H1 (cell line): ENCODE measurements around the gene POLR2J. TPM values are rescaled to one million over a fixed set of nuclear protein-coding genes. Genes with fewer than 3 reads are reported as not detected.
"Not testable (repeated sequence)": the region's sequence is repeated elsewhere in the genome, so short reads cannot be mapped to it uniquely, and the experiment has no call there.

Experiments
- CTCF ChIA-PET: fragments of 300-600 bp; sonication (Branson Sonifier 250); formaldehyde crosslinking; loops from one replicate; lab custom pipeline; 2021; ENCODE audit not compliant: partially characterized antibody; lab: Charles Lee
- POLR2A ChIA-PET: fragments of 300-600 bp; sonication (Branson Sonifier 250); formaldehyde crosslinking; loops from one replicate; lab custom pipeline; 2021; ENCODE audit warnings: inconsistent platforms; ENCODE audit not compliant: partially characterized antibody; lab: Charles Lee
- DNase-seq, 2 experiments: peaks; one replicate each; pipeline versions ENCODE4 v3.0.0 to v3.0.0-alpha.2; 2010 to 2022; ENCODE audit warnings: low spot score in 2 of 2, low read depth in 1 of 2, mixed read lengths in 1 of 2
- FAIRE-seq: peaks from 2 replicates; lab custom pipeline; 2011; peaks lifted over from hg19 to GRCh38; lab: Jason Lieb, UNC
- H2AFZ ChIP-seq: 2 replicates; pipeline ENCODE4 v1.8.1; 2012; ENCODE audit warnings: low read length, inconsistent platforms
- H2AK5ac ChIP-seq: 2 replicates; pipeline ENCODE4 v1.6.1; 2013; ENCODE audit warnings: low read depth, low read length
- H2BK120ac ChIP-seq: replicated peaks from 2 replicates; pipeline ENCODE3; 2013; ENCODE audit warnings: low read depth, low read length, inconsistent platforms
- H2BK12ac ChIP-seq: 2 replicates; pipeline ENCODE4 v1.6.1; 2013; ENCODE audit warnings: low read depth, low read length
- H2BK15ac ChIP-seq: 2 replicates; pipeline ENCODE4 v1.6.1; 2013; ENCODE audit warnings: low read length
- H2BK20ac ChIP-seq: 2 replicates; pipeline ENCODE4 v1.6.1; 2013; ENCODE audit warnings: low read length
- H2BK5ac ChIP-seq: 2 replicates; pipeline ENCODE4 v1.6.1; 2013; ENCODE audit warnings: low read depth, low read length
- H3K14ac ChIP-seq: 2 replicates; pipeline ENCODE4 v1.6.1; 2013; ENCODE audit warnings: inconsistent platforms; ENCODE audit not compliant: insufficient read length
- H3K18ac ChIP-seq: 2 replicates; pipeline ENCODE4 v1.6.1; 2013; ENCODE audit warnings: low read length; ENCODE audit errors: extremely low read depth
- H3K23ac ChIP-seq: 2 replicates; pipeline ENCODE4 v1.6.1; 2013; ENCODE audit warnings: inconsistent platforms; ENCODE audit not compliant: insufficient read length
- H3K23me2 ChIP-seq: 2 replicates; pipeline ENCODE4 v1.6.1; 2013; ENCODE audit warnings: low read depth, low read length
- H3K27ac ChIP-seq: 2 replicates; pipeline ENCODE4 v1.6.1; 2011; ENCODE audit warnings: low read depth, low read length, inconsistent platforms
- H3K27me3 ChIP-seq, 4 experiments: replicated peaks in 1 of 4; 1 replicate in 1 of 4; 2 replicates in 3 of 4; pipeline versions ENCODE4 v1.6.1 to v1.8.1; 2011 to 2013; ENCODE audit warnings: low read length in 3 of 4, mild to moderate bottlenecking in 3 of 4, inconsistent platforms in 2 of 4, mixed read lengths in 2 of 4, moderate library complexity in 1 of 4; ENCODE audit not compliant: control insufficient read depth in 3 of 4, insufficient read depth in 3 of 4; ENCODE audit errors: extremely low read depth in 1 of 4
- H3K36me3 ChIP-seq, 4 experiments: 2 replicates each; pipeline versions ENCODE4 v1.6.1 to v1.8.1; 2011 to 2013; ENCODE audit warnings: mild to moderate bottlenecking in 4 of 4, low read length in 3 of 4, moderate library complexity in 2 of 4, control low read depth in 1 of 4, inconsistent platforms in 1 of 4; ENCODE audit not compliant: insufficient read depth in 4 of 4, control insufficient read depth in 2 of 4
- H3K4ac ChIP-seq: replicated peaks from 2 replicates; pipeline ENCODE3; 2013; ENCODE audit warnings: low read length, low read depth, mixed read lengths, inconsistent platforms; ENCODE audit not compliant: insufficient read length
- H3K4me1 ChIP-seq, 4 experiments: replicated peaks in 1 of 4; 1 replicate in 1 of 4; 2 replicates in 3 of 4; pipeline versions ENCODE4 v1.6.1 to v1.8.1; 2011 to 2013; ENCODE audit warnings: low read length in 3 of 4, inconsistent platforms in 2 of 4, mixed read lengths in 1 of 4; ENCODE audit not compliant: insufficient read depth in 4 of 4, control insufficient read depth in 3 of 4
- H3K4me2 ChIP-seq, 2 experiments: 2 replicates each; pipeline versions ENCODE4 v1.6.1 to v1.8.1; 2011 to 2013; ENCODE audit warnings: low read depth in 2 of 2, low read length in 2 of 2, control low read depth in 1 of 2, inconsistent platforms in 1 of 2, mild to moderate bottlenecking in 1 of 2; ENCODE audit not compliant: insufficient read depth in 1 of 2
- H3K4me3 ChIP-seq, 4 experiments: fragments of 200-600, 300-600 bp in 1 of 4; sonication (generic), shearing (Covaris generic), sonication (Bioruptor Twin) in 1 of 4; 2 replicates each; pipeline versions ENCODE4 v1.5.1 to v1.8.1; 2011 to 2016; ENCODE audit warnings: low read length in 4 of 4, low read depth in 3 of 4, control low read depth in 2 of 4, inconsistent platforms in 2 of 4, mild to moderate bottlenecking in 2 of 4, mixed read lengths in 1 of 4, moderate library complexity in 1 of 4; ENCODE audit not compliant: insufficient read depth in 2 of 4; ENCODE audit errors: extremely low read depth in 1 of 4
- H3K56ac ChIP-seq: replicated peaks from 2 replicates; pipeline ENCODE3; 2013; ENCODE audit warnings: low read depth, mild to moderate bottlenecking, mixed read lengths, low read length, inconsistent platforms; ENCODE audit not compliant: insufficient read length
- H3K79me1 ChIP-seq: 2 replicates; pipeline ENCODE4 v1.6.1; 2013; ENCODE audit warnings: low read depth, low read length, control low read depth
- H3K79me2 ChIP-seq, 2 experiments: 2 replicates each; pipeline versions ENCODE4 v1.6.1 to v1.8.1; 2012 to 2013; ENCODE audit warnings: low read length in 2 of 2, mild to moderate bottlenecking in 2 of 2, inconsistent platforms in 1 of 2; ENCODE audit not compliant: insufficient read depth in 2 of 2, control insufficient read depth in 1 of 2
- H3K9ac ChIP-seq, 4 experiments: replicated peaks in 1 of 4; 1 replicate in 1 of 4; 2 replicates in 3 of 4; pipeline versions ENCODE4 v1.6.1 to v1.8.1; 2011 to 2013; ENCODE audit warnings: low read depth in 3 of 4, low read length in 3 of 4, control low read depth in 2 of 4, mild to moderate bottlenecking in 2 of 4, moderate library complexity in 2 of 4, inconsistent platforms in 1 of 4; ENCODE audit errors: extremely low read depth in 1 of 4
- H3K9me3 ChIP-seq, 2 experiments: 2 replicates each; pipeline versions ENCODE4 v1.6.1 to v1.8.1; 2012 to 2013; ENCODE audit warnings: mild to moderate bottlenecking in 2 of 2, moderate library complexity in 2 of 2, control low read depth in 1 of 2, inconsistent platforms in 1 of 2, low read depth in 1 of 2, low read length in 1 of 2, mixed read lengths in 1 of 2; ENCODE audit not compliant: insufficient read depth in 2 of 2
- H4K20me1 ChIP-seq, 2 experiments: replicated peaks in 1 of 2; 2 replicates each; pipeline versions ENCODE3 to v1.8.1; 2011 to 2013; ENCODE audit warnings: inconsistent platforms in 2 of 2, low read length in 2 of 2, mild to moderate bottlenecking in 1 of 2; ENCODE audit not compliant: insufficient read depth in 2 of 2, control insufficient read depth in 1 of 2
- H4K5ac ChIP-seq: 2 replicates; pipeline ENCODE4 v1.6.1; 2013; ENCODE audit warnings: low read length, low read depth, mixed read lengths, inconsistent platforms; ENCODE audit not compliant: insufficient read length
- H4K8ac ChIP-seq: 2 replicates; pipeline ENCODE4 v1.8.0; 2013; ENCODE audit warnings: mild to moderate bottlenecking, moderate library complexity, low read length, inconsistent platforms; ENCODE audit not compliant: insufficient read depth; ENCODE audit errors: extremely low read depth
- H4K91ac ChIP-seq: replicated peaks from 2 replicates; pipeline ENCODE3; 2013; ENCODE audit warnings: low read length, mixed read lengths, inconsistent platforms; ENCODE audit not compliant: insufficient read length
- WGBS, 2 experiments: shearing (Covaris generic) in 1 of 2; methylation state at CpG; one replicate each; pipeline versions ENCODE4 v1.1.6 to v1.1.7; 2013 to 2015; ENCODE audit warnings: low lambda C conversion rate in 2 of 2, mixed read lengths in 2 of 2, inconsistent platforms in 1 of 2, low coverage in 1 of 2, missing lambda C conversion rate in 1 of 2; ENCODE audit not compliant: insufficient replicate concordance in 2 of 2, insufficient coverage in 1 of 2, insufficient read length in 1 of 2; ENCODE audit errors: extremely low coverage in 1 of 2, missing lambda C conversion rate in 1 of 2; 5-methylcytosine and 5-hydroxymethylcytosine counted together
- polyA plus RNA-seq, 7 experiments: library from polyadenylated mRNA; depleted of rRNA in 3 of 7; stranded (reverse) in 5 of 7; unstranded in 2 of 7; fragments of >200 nt in 5 of 7; fragments of 200-250 nt in 2 of 7; gene quantifications; 1 replicate in 5 of 7; 2 replicates in 1 of 7; 4 replicates in 1 of 7; pipeline versions ENCODE4 v1.2.1 to v1.2.3, GENCODE V29; 2011 to 2013; ENCODE audit warnings: missing spikeins in 2 of 7, mixed read lengths in 2 of 7
- total RNA-seq: library from RNA; stranded (reverse); fragmentation: NEBNext Ultra II Directional; extraction: Animal tissue kit (Norgen Biotek cat#: 25700); gene quantifications from 2 replicates; pipeline ENCODE4 v1.2.1, GENCODE V29; 2021

Gene POLR2J
- total and polyA plus RNA-seq, 2 of the 8 experiments (the other 6 are each of a cell fraction or from before 2014, with no cell fraction given), result 54.1 to 113 TPM

DNA sequence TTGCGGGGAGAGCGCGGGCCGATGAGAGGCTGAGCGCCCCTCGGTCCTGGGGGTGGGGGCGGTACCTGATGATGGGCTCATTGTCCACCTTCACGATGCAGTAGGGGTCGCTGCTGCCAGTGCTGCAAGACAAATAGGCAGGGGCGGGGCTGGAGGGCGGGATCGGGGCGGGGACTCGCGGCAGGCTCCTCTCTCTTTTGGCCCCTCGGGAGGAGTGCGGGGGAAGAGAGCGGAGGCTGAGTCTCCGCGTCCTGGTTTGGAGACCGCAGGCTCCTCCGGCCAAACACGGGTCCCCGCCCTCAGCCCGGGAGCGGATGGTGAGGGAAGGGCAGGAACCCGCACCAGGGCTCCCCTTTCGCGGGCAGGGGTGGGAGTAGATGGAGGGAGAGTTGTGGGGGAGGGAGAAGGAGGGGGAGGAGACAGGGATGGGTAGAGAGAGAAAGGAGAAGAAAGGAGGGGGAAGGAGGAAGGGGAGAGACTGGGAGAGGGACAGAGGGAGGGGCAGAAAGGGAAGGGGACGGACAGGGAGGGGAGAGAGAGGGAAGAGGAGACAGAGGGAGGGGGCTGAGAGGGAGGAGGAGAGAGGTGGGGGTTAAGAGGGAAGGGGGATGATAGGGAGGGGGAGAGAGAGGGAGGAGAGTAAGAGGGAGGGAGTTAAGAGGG, 33.3 kb upstream of the POLR2J start:
- H2AFZ ChIP-seq, H4K8ac ChIP-seq, H2AK5ac ChIP-seq, H4K91ac ChIP-seq, H2BK15ac ChIP-seq, H3K27ac ChIP-seq, H3K23ac ChIP-seq, H3K56ac ChIP-seq, H3K14ac ChIP-seq, H3K9me3 ChIP-seq, CTCF ChIA-PET, H4K5ac ChIP-seq, H3K18ac ChIP-seq, H4K20me1 ChIP-seq, H3K4me2 ChIP-seq, FAIRE-seq, H2BK20ac ChIP-seq, H3K79me1 ChIP-seq, H3K4ac ChIP-seq, H2BK12ac ChIP-seq, H3K9ac ChIP-seq, H2BK120ac ChIP-seq, H2BK5ac ChIP-seq, H3K27me3 ChIP-seq, H3K23me2 ChIP-seq, POLR2A ChIA-PET, H3K79me2 ChIP-seq, H3K4me1 ChIP-seq, DNase-seq, H3K36me3 ChIP-seq: not testable (repeated sequence)
- no CpG with 5 or more reads among the region's 30 CpGs for WGBS, 2 experiments
- peak overlapping the region in 1 of 4 experiments; percentile 49; a peak in 1 of 8 replicates for H3K4me3 ChIP-seq

DNA sequence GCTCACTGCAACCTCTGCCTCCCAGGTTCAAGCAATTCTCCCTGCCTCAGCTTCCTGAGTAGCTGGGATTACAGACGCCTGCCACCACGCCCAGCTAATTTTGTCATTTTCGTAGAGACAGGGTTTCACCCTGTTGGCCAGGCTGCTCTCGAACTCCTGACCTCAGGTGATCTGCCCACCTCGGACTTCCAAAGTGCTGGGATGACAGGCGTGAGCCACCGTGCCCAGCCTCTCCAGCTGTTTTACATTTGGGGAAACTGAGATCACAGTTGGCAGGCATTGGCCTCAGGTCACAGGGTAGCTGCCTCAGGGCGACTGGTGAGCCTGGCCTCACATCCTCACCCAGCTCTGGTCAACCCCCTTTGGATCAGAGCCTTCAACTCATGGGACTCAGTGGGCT, 31.9 kb upstream of the POLR2J start:
- H3K36me3 ChIP-seq, H3K9me3 ChIP-seq, H2AK5ac ChIP-seq, H3K4me1 ChIP-seq, H3K23ac ChIP-seq, H3K4ac ChIP-seq, H4K20me1 ChIP-seq, H2BK12ac ChIP-seq, H4K8ac ChIP-seq, H2BK5ac ChIP-seq, H3K23me2 ChIP-seq, H4K5ac ChIP-seq, H3K27me3 ChIP-seq, H2BK120ac ChIP-seq, H3K79me2 ChIP-seq, H3K27ac ChIP-seq, H3K56ac ChIP-seq, H2BK15ac ChIP-seq, H3K18ac ChIP-seq, H3K79me1 ChIP-seq, CTCF ChIA-PET, H3K4me2 ChIP-seq, FAIRE-seq, H2AFZ ChIP-seq, H3K9ac ChIP-seq, H2BK20ac ChIP-seq, H3K14ac ChIP-seq, POLR2A ChIA-PET, H4K91ac ChIP-seq, H3K4me3 ChIP-seq: not testable (repeated sequence)
- peak in 1 of 2 experiments; percentile 23 for DNase-seq
- 81% methylated on average over 4 of the region's 8 CpGs; no CpG with 5 or more reads in 1 of the 2 experiments for WGBS, 2 experiments
